HepG2 (cell line): ENCODE measurements around the gene GOT2. TPM values are rescaled to one million over a fixed set of nuclear protein-coding genes. Genes with fewer than 3 reads are reported as not detected.

Experiments used
- AGO1 ChIP-seq: fragments of 200-400 bp; formaldehyde crosslinking; IDR thresholded peaks from 2 replicates; pipeline ENCODE4 v1.6.1; 2017; ENCODE audit warnings: mild to moderate bottlenecking, low read depth, low read length, moderate library complexity; ENCODE audit not compliant: poor library complexity, severe bottlenecking
- ARHGAP35 ChIP-seq: sonication (generic); formaldehyde crosslinking; IDR thresholded peaks from 2 replicates; pipeline ENCODE4 v1.9.0; 2022; ENCODE audit warnings: mild to moderate bottlenecking, inconsistent platforms, moderate library complexity, missing genetic modification reagents, borderline replicate concordance
- MTF1 ChIP-seq: sonication (generic); formaldehyde crosslinking; IDR thresholded peaks from 2 replicates; pipeline ENCODE4 v1.5.0; 2020; ENCODE audit warnings: missing genetic modification reagents
- SMYD3 ChIP-seq: sonication (generic); formaldehyde crosslinking; IDR thresholded peaks from 2 replicates; pipeline ENCODE4 v1.8.1; 2023; ENCODE audit warnings: mild to moderate bottlenecking, missing genetic modification reagents
- SUZ12 ChIP-seq: fragments of 150-350 bp; IDR thresholded peaks from 2 replicates; pipeline ENCODE4 v1.6.1; 2014; ENCODE audit warnings: low read depth, low read length
- ZBTB46 ChIP-seq: sonication (generic); formaldehyde crosslinking; IDR thresholded peaks from 2 replicates; pipeline ENCODE4 v1.4.0; 2020; ENCODE audit warnings: mild to moderate bottlenecking, missing genetic modification reagents, borderline replicate concordance
- ZNF260 ChIP-seq: sonication (generic); formaldehyde crosslinking; IDR thresholded peaks from 2 replicates; pipeline ENCODE4 v1.4.0; 2020; ENCODE audit warnings: missing genetic modification reagents, low read depth, mild to moderate bottlenecking, borderline replicate concordance
- ZNF264 ChIP-seq: sonication (generic); formaldehyde crosslinking; IDR thresholded peaks from 2 replicates; pipeline ENCODE4 v1.4.0; 2020; ENCODE audit warnings: missing genetic modification reagents
- ZNF318 ChIP-seq: sonication (generic); formaldehyde crosslinking; IDR thresholded peaks from 2 replicates; pipeline ENCODE4 v1.4.0; 2020; ENCODE audit warnings: mild to moderate bottlenecking, missing genetic modification reagents
- ZNF678 ChIP-seq: sonication (generic); formaldehyde crosslinking; IDR thresholded peaks from 2 replicates; pipeline ENCODE4 v1.4.0; 2020; ENCODE audit warnings: mild to moderate bottlenecking, missing genetic modification reagents
- ZNF784 ChIP-seq: sonication (generic); formaldehyde crosslinking; IDR thresholded peaks from 2 replicates; pipeline ENCODE4 v1.5.1; 2020; ENCODE audit warnings: missing genetic modification reagents, mild to moderate bottlenecking, borderline replicate concordance
- polyA plus RNA-seq, 8 experiments: library from polyadenylated mRNA; depleted of rRNA in 3 of 8; stranded (reverse) in 7 of 8; unstranded in 1 of 8; fragments of >200 nt; fragmentation: Illumina TruSeq in 4 of 8; extraction: Trizol in 4 of 8; gene quantifications; 2 replicates each; pipeline versions ENCODE4 v1.2.1 to v1.2.3, GENCODE V29; 2011 to 2016; ENCODE audit warnings: low read depth in 4 of 8, missing spikeins in 1 of 8, mixed read lengths in 1 of 8; ENCODE audit not compliant: insufficient read depth in 1 of 8
- total RNA-seq, 5 experiments: library from RNA; depleted of rRNA; stranded (reverse); fragments of >200 nt; fragmentation: Illumina TruSeq; extraction: Trizol; gene quantifications; 2 replicates each; pipeline ENCODE4 v1.2.3, GENCODE V29; 2016; ENCODE audit warnings: low read depth in 1 of 5

Gene GOT2
- total and polyA plus RNA-seq, 2 of the 13 experiments (the other 11 are each of a cell fraction or from before 2014, with no cell fraction given), result 32.6 to 121 TPM

GRCh38 chr16:58733671-58734458 is at the start of gene GOT2 (continued):
- TF ChIP-seq ZNF318 (CRISPR knock-in tag), result no peak
- TF ChIP-seq ZNF264, result peak; percentile 83
- no peak for TF ChIP-seq ZNF260 (CRISPR knock-in tag)
- TF ChIP-seq SUZ12, result 0 out of 2 replicates have a peak, but pooled peaks have one; percentile 17
- peak; percentile 44; the same call in 1 of the 2 replicates for TF ChIP-seq ZBTB46 (CRISPR knock-in tag)
- peak; percentile 85 for TF ChIP-seq AGO1
- peak; percentile 69 for TF ChIP-seq ARHGAP35
- peak; percentile 44; the same call in 1 of the 2 replicates for TF ChIP-seq MTF1 (CRISPR knock-in tag)
- peak; percentile 72; the same call in 1 of the 2 replicates for TF ChIP-seq SMYD3 (CRISPR knock-in tag)
- peak; percentile 94 for TF ChIP-seq ZNF784
- TF ChIP-seq ZNF678 (CRISPR knock-in tag), result peak; percentile 9; the same call in 1 of the 2 replicates
